ENCODE measurements around the gene NEK3.
"Not testable (repeated sequence)": the region's sequence is repeated elsewhere in the genome, so short reads cannot be mapped to it uniquely, and the experiment has no call there.

- not testable (repeated sequence) for TF ChIP-seq CTCF (IDR thresholded peaks at IDR 0.05; ENCODE audit: low read depth, low read length, missing input control); TAF1 (conservative IDR thresholded peaks at IDR 0.05); JUND (IDR thresholded peaks at IDR 0.05); RXRA (IDR thresholded peaks at IDR 0.05); MAX (IDR thresholded peaks at IDR 0.05); REST (IDR thresholded peaks at IDR 0.05)
Measured at GRCh38 chr13:52204546-52204945, 45.1 kb upstream of the NEK3 start.
